GM19467 (cell line): ENCODE data around the gene S1PR2.

Experiments used
- ATAC-seq: cut with Tn5 transposase; IDR thresholded peaks from one replicate; pipeline ENCODE4 v1.9.1; 2021; ENCODE audit warnings: mild to moderate bottlenecking, moderate library complexity; ENCODE audit not compliant: unreplicated experiment

Gene S1PR2

GRCh38 chr19:10230861-10231611, at the start of gene S1PR2:
TSS of gene S1PR2 (minus strand) at chr19:10231331. CDS start at chr19:10224905, 6,426 bp downstream.
- no peak for ATAC-seq

GRCh38 chr19:10279737-10280442, 48.8 kb upstream of the S1PR2 start:
- no peak for ATAC-seq

GRCh38 chr19:10278935-10279334, 47.8 kb upstream of the S1PR2 start:
- ATAC-seq, result no peak

- ATAC-seq, result no peak
Observed at GRCh38 chr19:10277795-10278589, 46.9 kb upstream of the S1PR2 start.

- no peak for ATAC-seq
Observed at GRCh38 chr19:10274589-10274988, 43.5 kb upstream of the S1PR2 start.

- ATAC-seq, result no peak
Observed at GRCh38 chr19:10271543-10272086, 40.5 kb upstream of the S1PR2 start.

- peak; percentile 46 for ATAC-seq
Observed at GRCh38 chr19:10270616-10271394, 39.7 kb upstream of the S1PR2 start, which contains the start of gene ICAM1. TSS of gene ICAM1 (plus strand) at chr19:10271120. CDS start at chr19:10271160, 40 bp downstream.

GRCh38 chr19:10270180-10270615, 39.1 kb upstream of the S1PR2 start:
- peak; percentile 27 for ATAC-seq

GRCh38 chr19:10269333-10270179, 38.4 kb upstream of the S1PR2 start:
- ATAC-seq, result peak; percentile 37

- no peak for ATAC-seq
Observed at GRCh38 chr19:10268071-10268470, 36.9 kb upstream of the S1PR2 start.

- ATAC-seq, result no peak
Observed at GRCh38 chr19:10266706-10267105, 35.6 kb upstream of the S1PR2 start.

- ATAC-seq, result no peak
Observed at GRCh38 chr19:10262771-10263170, 31.6 kb upstream of the S1PR2 start.

GRCh38 chr19:10260141-10260584, 29.0 kb upstream of the S1PR2 start:
- ATAC-seq, result no peak

GRCh38 chr19:10259162-10259905, 28.2 kb upstream of the S1PR2 start:
- ATAC-seq, result no peak

- no peak for ATAC-seq
Observed at GRCh38 chr19:10258080-10258710, 27.1 kb upstream of the S1PR2 start.

- no peak for ATAC-seq
Observed at GRCh38 chr19:10256970-10257615, 26.0 kb upstream of the S1PR2 start.

GRCh38 chr19:10256551-10256950, 25.4 kb upstream of the S1PR2 start:
- ATAC-seq, result no peak

GRCh38 chr19:10255358-10255757, 24.2 kb upstream of the S1PR2 start:
- no peak for ATAC-seq
